ENCODE data around the gene HACL1.

DNA sequence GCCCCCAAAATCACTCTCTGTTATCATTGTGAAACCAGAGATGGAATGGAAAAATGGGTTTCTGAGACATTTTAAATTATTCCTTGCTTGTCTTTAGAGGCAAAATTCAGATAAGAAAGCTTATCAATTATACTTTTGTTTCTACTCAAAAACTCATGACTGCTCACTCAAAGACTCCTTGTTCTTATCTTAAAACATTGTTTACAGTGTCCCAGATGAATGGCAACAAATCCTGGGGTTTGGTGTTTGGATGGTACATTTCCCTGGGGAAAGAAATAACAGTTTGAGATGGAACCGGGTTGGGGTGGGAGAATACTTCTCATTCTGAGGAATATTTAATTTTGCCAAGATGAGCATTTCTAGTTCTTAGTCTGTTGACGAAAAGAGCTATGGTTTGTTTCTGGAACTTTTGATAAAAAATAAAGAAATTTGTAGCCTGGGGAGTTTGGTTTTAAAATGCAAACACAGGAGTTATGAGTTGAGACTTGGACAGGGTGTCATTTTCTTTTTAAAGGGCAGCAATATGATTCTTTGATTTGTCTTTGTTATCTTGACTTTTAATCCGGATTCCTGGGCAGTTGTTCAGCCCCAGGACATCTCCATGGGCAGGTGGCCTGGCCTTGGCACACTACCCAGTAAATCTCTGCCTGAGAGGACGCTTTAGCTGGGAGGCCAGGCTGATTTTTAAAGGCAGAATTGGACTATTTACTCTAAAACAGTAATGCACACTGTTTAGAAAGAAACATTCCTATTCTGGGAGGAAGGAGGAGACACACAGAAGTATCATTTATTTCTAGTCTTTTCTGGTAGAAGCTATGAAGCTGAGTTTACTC is 32.6 kb upstream of the HACL1 start:
- TF ChIP-seq CTCF (IDR thresholded peaks at IDR 0.05) (no peak), ZFX (IDR thresholded peaks at IDR 0.05; ENCODE audit: borderline replicate concordance) (no peak)

All from 22Rv1 (cell line).